Measurements from ENCODE around the gene ATP8A1.

Gene ATP8A1

GRCh38 chr4:42570221-42570620 is 86.7 kb downstream of the ATP8A1 start:
- no peak for DNase-seq (ENCODE audit: low read depth, low spot score)

GRCh38 chr4:42568610-42569207 is 88.2 kb downstream of the ATP8A1 start:
- DNase-seq (ENCODE audit: low read depth, low spot score): peak; percentile 13

GRCh38 chr4:42566835-42567234 is 90.1 kb downstream of the ATP8A1 start:
- DNase-seq (ENCODE audit: low read depth, low spot score): no peak

- DNase-seq (ENCODE audit: low read depth, low spot score): no peak
Measured at GRCh38 chr4:42562016-42562415, 94.9 kb downstream of the ATP8A1 start.

- no peak for DNase-seq (ENCODE audit: low read depth, low spot score)
Measured at GRCh38 chr4:42561031-42561430, 95.9 kb downstream of the ATP8A1 start.

- DNase-seq (ENCODE audit: low read depth, low spot score): no peak
Measured at GRCh38 chr4:42560467-42560861, 96.4 kb downstream of the ATP8A1 start.

GRCh38 chr4:42558156-42558555 is 98.7 kb downstream of the ATP8A1 start:
- DNase-seq (ENCODE audit: low read depth, low spot score): no peak

GRCh38 chr4:42555828-42556227 is 101.1 kb downstream of the ATP8A1 start:
- no peak for DNase-seq (ENCODE audit: low read depth, low spot score)

- DNase-seq (ENCODE audit: low read depth, low spot score): no peak
Measured at GRCh38 chr4:42554072-42554471, 102.8 kb downstream of the ATP8A1 start.

- DNase-seq (ENCODE audit: low read depth, low spot score): no peak
Measured at GRCh38 chr4:42549896-42550295, 107.0 kb downstream of the ATP8A1 start.

GRCh38 chr4:42547805-42548204 is 109.1 kb downstream of the ATP8A1 start:
- DNase-seq (ENCODE audit: low read depth, low spot score): no peak

GRCh38 chr4:42543762-42544161 is 113.1 kb downstream of the ATP8A1 start:
- no peak for DNase-seq (ENCODE audit: low read depth, low spot score)

- DNase-seq (ENCODE audit: low read depth, low spot score): no peak
Measured at GRCh38 chr4:42543126-42543525, 113.8 kb downstream of the ATP8A1 start.

- no peak for DNase-seq (ENCODE audit: low read depth, low spot score)
Measured at GRCh38 chr4:42541647-42542046, 115.3 kb downstream of the ATP8A1 start.

- DNase-seq (ENCODE audit: low read depth, low spot score): no peak
Measured at GRCh38 chr4:42533042-42533441, 123.9 kb downstream of the ATP8A1 start.

GRCh38 chr4:42531341-42532030 is 125.4 kb downstream of the ATP8A1 start:
- DNase-seq (ENCODE audit: low read depth, low spot score): no peak

GRCh38 chr4:42523066-42523718 is 133.7 kb downstream of the ATP8A1 start:
- DNase-seq (ENCODE audit: low read depth, low spot score): no peak

GRCh38 chr4:42519803-42520417 is 137.0 kb downstream of the ATP8A1 start:
- peak; percentile 36 for DNase-seq (ENCODE audit: low read depth, low spot score)

- no peak for DNase-seq (ENCODE audit: low read depth, low spot score)
Measured at GRCh38 chr4:42515156-42515884, 141.6 kb downstream of the ATP8A1 start.

GRCh38 chr4:42513748-42514492 is 143.0 kb downstream of the ATP8A1 start:
- DNase-seq (ENCODE audit: low read depth, low spot score): no peak

- DNase-seq (ENCODE audit: low read depth, low spot score): no peak
Measured at GRCh38 chr4:42512226-42512625, 144.7 kb downstream of the ATP8A1 start.

Measured in smooth muscle cell of the brain vasculature (primary cell).